ENCODE data around the gene IRF4.
A peak's percentile ranks its signal among the peaks of the same experiment; 100 is the strongest.

IRF4 gene

GRCh38 chr6:399785-400534, 8.4 kb downstream of the IRF4 start:
- DNase-seq, result no peak

DNA sequence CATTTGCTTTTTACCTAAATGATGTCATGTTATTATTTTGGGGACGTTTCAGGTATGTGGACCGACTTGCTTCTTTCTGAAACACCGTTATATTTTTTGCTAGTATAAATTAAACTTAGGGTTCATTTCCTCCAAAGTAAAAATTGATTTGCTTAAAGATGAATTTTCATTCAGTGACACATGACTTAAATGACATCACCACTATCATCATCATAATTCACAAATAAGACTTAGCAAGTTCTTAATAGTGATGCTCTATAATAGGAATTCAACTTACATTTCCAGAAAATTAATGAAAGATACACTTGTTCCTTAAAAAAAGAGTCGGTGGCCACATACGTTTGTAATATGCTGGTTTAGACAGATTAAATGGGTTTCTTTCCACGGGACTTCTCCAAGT, 9.3 kb downstream of the IRF4 start:
- no peak for DNase-seq

GRCh38 chr6:401239-401993, 9.9 kb downstream of the IRF4 start:
- no peak for DNase-seq

DNA sequence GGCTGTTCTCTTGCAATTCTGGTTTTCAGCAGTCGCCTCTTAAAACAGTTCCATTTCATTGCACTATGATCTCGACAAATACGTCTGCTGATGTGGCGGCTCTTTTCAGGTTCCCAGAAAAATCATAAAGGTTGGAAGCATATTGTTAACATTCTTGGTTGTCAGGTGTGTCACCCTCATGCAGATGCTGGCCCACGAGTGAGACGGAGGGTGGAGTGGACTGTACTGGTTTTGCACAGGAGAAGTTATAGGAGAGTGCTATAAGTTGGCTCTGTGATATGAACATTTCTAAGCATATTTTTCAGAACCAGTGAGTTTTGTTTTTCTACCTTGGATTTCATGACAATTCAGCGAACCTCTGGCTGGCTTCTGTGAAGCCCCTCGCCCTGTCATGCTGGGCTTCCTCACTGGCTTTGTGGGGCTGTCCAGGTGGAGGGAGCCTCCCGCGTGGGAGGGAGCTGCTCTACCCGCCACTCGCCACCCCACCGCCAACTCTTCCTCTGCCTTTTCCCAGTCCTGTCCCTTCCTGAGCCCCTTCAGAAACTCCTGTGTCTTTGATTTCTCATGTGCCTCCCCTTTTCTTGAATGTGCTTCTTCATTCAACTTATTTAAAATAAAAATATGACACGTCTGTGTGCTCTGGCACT, 10.6 kb downstream of the IRF4 start:
- DNase-seq, result no peak

GRCh38 chr6:402901-403658, 11.5 kb downstream of the IRF4 start:
- DNase-seq, result no peak

GRCh38 chr6:403659-404655, 12.4 kb downstream of the IRF4 start:
- DNase-seq, result no peak

DNA sequence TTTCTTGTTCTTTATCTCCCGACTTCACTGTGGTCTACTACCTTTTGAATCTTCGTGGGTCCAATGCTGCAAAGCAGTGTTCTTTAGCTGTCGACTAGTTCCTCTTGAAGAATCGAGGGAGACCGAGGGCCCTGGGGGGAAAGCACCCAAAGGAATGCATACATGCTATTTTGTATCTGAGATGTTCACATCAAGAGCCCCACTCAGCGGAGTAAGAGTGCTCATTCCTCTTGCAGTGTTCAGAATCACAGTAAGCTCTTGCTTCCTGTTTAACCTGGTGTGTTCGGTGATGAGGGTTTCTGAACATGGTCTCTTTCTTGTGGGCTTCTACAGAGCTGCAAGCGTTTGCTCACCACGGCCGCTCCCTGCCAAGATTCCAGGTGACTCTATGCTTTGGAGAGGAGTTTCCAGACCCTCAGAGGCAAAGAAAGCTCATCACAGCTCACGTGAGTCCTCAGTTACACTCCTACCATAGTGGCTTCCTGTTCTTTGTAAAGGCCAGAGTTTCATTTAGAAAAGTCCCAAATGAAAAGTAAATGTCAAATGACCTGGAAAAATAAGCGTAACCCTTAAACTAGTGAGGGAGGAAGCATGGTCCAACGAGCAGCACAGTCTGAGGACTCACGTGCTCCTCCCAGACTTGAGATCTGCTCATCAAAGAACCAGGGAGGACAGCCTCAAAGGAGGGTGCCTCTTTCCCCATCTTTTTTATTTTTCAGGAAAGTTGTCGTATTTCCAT, 13.3 kb downstream of the IRF4 start:
- DNase-seq, result no peak

DNA sequence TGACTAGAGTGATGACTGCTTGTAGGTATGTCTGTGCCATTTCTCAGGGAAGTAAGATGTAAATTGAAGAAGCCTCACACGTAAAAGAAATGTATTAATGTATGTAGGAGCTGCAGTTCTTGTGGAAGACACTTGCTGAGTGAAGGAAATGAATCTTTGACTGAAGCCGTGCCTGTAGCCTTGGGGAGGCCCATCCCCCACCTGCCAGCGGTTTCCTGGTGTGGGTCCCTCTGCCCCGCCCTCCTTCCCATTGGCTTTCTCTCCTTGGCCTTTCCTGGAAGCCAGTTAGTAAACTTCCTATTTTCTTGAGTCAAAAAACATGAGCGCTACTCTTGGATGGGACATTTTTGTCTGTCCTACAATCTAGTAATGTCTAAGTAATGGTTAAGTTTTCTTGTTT, 16.6 kb downstream of the IRF4 start:
- DNase-seq, result no peak

- DNase-seq, result peak; percentile 81
These were observed 17.1 kb downstream of the IRF4 start for GRCh38 chr6:408599-409102.

DNA sequence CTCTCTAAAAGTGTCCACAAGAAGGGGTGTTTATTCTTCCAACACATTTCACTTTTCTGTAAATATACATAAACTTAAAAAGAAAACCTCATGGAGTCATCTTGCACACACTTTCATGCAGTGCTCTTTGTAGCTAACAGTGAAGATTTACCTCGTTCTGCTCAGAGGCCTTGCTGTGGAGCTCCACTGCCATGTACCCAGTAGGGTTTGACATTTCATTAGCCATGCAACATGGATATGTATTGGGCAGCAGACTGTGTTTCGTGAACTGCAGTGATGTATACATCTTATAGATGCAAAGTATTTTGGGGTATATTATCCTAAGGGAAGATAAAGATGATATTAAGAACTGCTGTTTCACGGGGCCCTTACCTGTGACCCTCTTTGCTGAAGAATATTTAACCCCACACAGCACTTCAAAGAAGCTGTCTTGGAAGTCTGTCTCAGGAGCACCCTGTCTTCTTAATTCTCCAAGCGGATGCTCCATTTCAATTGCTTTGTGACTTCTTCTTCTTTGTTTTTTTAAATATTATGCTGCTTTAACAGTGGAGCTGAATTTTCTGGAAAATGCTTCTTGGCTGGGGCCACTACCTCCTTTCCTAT, 17.9 kb downstream of the IRF4 start:
- DNase-seq, result no peak

GRCh38 chr6:410555-411395, 19.2 kb downstream of the IRF4 start:
- DNase-seq, result no peak

DNA sequence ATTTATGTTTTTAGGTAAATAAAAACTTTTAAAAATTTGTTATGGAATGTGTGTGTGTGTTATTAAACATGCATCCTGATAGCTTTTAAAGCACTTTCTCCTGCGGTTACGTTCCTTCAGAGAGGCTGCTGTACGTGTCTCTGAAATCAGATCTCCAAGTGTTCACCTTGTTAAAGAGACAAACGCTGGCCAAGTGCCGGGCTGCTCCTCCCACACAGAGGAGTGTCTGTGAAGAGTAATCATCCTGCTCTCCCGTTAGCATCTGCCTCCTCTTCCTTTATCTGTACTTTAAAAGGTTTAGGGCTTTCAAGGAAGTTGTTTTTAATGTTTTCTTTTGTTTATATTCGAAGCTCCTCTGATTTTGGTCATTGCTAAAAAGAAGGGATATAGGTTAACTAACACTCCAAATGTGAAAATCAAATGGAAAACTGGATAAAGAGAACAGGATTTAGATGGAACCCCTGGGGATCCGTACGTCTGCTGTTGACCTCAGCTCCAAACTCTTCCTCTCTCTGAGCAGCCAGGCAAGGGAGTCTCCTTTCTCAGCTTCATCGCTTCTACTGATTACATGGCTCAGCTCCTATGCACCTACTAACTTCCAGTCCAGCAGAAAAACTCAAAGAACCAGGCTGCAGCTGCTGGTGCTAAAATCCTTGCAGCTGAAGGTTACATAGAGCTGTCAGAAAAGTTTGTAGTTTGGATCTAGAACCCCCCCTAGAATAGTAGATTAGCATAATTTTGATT, 20.0 kb downstream of the IRF4 start:
- no peak for DNase-seq

- no peak for DNase-seq
These were observed 20.8 kb downstream of the IRF4 start for GRCh38 chr6:412146-412886.

- no peak for DNase-seq
These were observed 22.9 kb downstream of the IRF4 start for GRCh38 chr6:414447-414846.

DNA sequence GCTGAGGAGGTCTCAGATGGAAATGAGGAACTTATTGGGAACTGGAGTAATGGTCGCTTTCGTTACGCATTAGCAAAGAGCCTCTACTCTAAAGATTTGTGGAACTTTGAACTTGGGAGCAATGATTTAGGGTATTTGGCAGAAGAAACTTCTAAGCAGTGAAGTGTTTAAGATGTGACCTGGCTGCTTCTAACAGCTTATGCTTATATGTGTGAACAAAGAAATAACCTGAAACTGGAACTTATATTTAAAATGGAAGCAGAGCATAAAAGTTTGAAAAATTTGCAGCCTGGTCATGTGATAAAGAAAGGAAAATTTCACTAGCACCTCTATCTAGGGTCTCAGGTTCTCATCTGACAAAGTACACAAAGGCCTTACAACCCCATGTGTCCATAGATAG, 23.5 kb downstream of the IRF4 start:
- DNase-seq, result no peak

GRCh38 chr6:421211-421610, 29.7 kb downstream of the IRF4 start:
- no peak for DNase-seq

DNA sequence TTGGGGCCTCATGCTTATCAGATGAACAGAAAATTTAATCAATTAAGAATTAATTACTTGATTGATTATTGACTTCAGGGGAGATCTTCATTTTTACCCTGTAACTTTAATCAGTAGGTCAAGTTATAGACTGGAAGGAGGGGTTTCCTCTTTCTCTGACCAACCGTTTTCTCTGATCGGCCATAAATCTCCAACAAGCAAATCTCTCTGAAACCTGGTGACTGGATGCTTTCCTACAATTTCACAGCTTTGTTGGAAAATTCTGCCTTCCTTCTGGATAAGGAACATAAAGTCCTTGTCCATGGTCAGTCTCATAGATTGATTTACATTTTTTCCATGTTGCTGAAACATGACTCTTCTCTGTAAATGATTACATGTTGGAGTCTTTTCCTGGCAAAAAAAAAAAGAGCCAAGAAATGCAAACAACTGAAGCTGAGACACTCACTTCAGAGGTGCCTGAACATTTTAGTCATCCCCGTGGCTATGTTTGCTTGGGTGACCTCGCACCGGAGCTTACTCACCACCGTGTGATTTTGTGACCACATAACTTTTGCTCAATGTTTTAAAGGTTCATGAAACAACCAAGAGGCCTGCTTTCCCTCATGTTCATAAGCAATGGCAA, 31.0 kb downstream of the IRF4 start:
- DNase-seq, result peak; percentile 85

Measured in suppressor macrophage treated with lipopolysaccharide for 4 hours (primary cell).